MCF 10A (cell line): ENCODE measurements around the gene LSM12. TPM values are rescaled to one million over a fixed set of nuclear protein-coding genes. Genes with fewer than 3 reads are reported as not detected.

Experiments
- BruUV-seq: library from RNA; stranded (reverse); fragments of 400-500 nt; replicated peaks from 2 replicates; lab custom pipeline; 2021; lab: Mats Ljungman, UMichigan
- CTCF ChIA-PET: fragments of 300-600 bp; sonication (Branson Sonifier 250); formaldehyde crosslinking; extraction: SDS; loops from one replicate; lab custom pipeline; 2021; ENCODE audit warnings: antibody characterized with exemption, inconsistent platforms; lab: Yijun Ruan, JAX
- POLR2A ChIA-PET: fragments of 300-600, 350-650 bp; sonication (Branson Sonifier 250); formaldehyde crosslinking; extraction: SDS; loops from one replicate; lab custom pipeline; 2020; ENCODE audit warnings: antibody characterized with exemption, inconsistent platforms; lab: Yijun Ruan, JAX
- DNase-seq: peaks from one replicate; pipeline ENCODE4 v3.0.0-alpha.2; 2018; ENCODE audit not compliant: unreplicated experiment
- H3K27ac Mint-ChIP-seq: one replicate; pipeline ENCODE4 v1.8.0; 2022; ENCODE audit warnings: mild to moderate bottlenecking, low read depth, mixed read lengths; ENCODE audit not compliant: unreplicated experiment
- H3K27me3 Mint-ChIP-seq: one replicate; pipeline ENCODE4 v1.8.0; 2022; ENCODE audit warnings: mixed read lengths; ENCODE audit not compliant: insufficient read depth, unreplicated experiment
- H3K36me3 Mint-ChIP-seq: one replicate; pipeline ENCODE4 v1.8.0; 2022; ENCODE audit warnings: mild to moderate bottlenecking, moderate library complexity, mixed read lengths; ENCODE audit not compliant: insufficient read depth, unreplicated experiment
- H3K4me1 Mint-ChIP-seq: one replicate; pipeline ENCODE4 v1.8.0; 2022; ENCODE audit warnings: mixed read lengths; ENCODE audit not compliant: insufficient read depth, unreplicated experiment
- H3K4me3 Mint-ChIP-seq: one replicate; pipeline ENCODE4 v1.8.0; 2022; ENCODE audit warnings: mild to moderate bottlenecking, moderate library complexity, mixed read lengths; ENCODE audit not compliant: unreplicated experiment
- H3K9me3 Mint-ChIP-seq: one replicate; pipeline ENCODE4 v1.8.0; 2022; ENCODE audit warnings: mixed read lengths; ENCODE audit not compliant: unreplicated experiment
- intact Hi-C: fragments of 100-400 bp; cut with micrococcal nuclease; formaldehyde crosslinking; loops from 2 replicates; pipeline ENCODE4 v1.14.1; 2022
- total RNA-seq: library from RNA; stranded (reverse); gene quantifications from 2 replicates; pipeline ENCODE4 v1.2.3, GENCODE V29; 2022
- TF ChIP-seq, protein P1 (sequence below): fragments of 200-600 bp; IDR thresholded peaks from one replicate; pipeline ENCODE4 v1.8.0; 2022; ENCODE audit warnings: antibody characterized with exemption, mild to moderate bottlenecking; ENCODE audit not compliant: unreplicated experiment

The LSM12 gene
- total RNA-seq, 1 experiment from 2014 or later = 101 TPM

- no peak for DNase-seq
- peaks cover 50% of the 10 kb centered on the region for H3K36me3 Mint-ChIP-seq
Measured at GRCh38 chr17:44065668-44066203, 735 bp downstream of the LSM12 start.

DNA sequence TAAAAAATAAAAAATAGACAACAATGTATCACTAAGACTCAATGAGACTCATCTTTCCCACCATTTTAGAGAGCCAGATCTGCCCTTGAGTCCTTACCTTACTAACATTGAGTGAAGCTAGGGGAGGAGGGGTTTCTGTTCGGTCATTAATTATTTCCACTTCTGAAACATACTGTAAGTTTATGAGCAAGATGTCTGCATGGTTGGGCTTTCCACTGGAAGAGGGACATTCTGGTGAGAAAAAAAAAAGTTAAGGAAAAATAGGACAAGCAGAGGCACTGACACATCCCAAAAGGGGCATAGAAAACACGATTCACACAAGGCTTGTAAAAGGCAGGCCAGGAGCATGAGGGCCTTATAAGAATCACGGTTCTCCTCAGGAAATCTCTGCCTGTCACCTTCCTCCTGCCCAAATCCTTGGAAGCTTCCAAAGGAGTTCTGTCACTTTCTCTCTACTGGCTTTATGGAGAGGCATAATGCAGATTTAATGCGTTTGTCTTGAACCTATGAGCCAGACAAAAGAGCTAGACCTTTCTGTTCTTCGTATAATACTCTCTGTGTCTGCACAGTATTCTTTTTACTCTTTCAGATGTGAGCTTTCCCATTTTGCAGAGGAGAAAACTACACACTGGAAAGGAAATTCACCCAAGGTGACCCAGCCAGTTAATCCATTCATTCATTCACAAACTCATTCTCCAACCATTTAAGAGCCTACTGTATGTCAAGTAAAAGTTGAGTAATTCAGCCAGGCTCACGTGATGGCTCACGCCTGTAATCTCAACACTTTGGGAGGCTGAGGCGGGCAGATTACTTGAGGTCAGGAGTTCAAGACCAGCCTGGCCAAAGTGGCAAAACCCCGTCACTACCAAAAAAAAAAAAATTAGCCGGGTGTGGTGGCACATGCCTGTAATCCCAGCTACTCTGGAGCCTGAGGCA, 2.5 kb downstream of the LSM12 start:
- Mint-ChIP-seq H3K4me3 (peak overlapping the region; percentile 21), H3K27me3 (no peaks in the 10 kb centered on the region), H3K9me3 (no peaks in the 10 kb centered on the region), H3K4me1 (peaks cover 23% of the 10 kb centered on the region), H3K36me3 (peaks cover 61% of the 10 kb centered on the region), H3K27ac (peak overlapping the region; percentile 27)
- intact Hi-C loops = no loop called here
- TF ChIP-seq, protein P1, sequence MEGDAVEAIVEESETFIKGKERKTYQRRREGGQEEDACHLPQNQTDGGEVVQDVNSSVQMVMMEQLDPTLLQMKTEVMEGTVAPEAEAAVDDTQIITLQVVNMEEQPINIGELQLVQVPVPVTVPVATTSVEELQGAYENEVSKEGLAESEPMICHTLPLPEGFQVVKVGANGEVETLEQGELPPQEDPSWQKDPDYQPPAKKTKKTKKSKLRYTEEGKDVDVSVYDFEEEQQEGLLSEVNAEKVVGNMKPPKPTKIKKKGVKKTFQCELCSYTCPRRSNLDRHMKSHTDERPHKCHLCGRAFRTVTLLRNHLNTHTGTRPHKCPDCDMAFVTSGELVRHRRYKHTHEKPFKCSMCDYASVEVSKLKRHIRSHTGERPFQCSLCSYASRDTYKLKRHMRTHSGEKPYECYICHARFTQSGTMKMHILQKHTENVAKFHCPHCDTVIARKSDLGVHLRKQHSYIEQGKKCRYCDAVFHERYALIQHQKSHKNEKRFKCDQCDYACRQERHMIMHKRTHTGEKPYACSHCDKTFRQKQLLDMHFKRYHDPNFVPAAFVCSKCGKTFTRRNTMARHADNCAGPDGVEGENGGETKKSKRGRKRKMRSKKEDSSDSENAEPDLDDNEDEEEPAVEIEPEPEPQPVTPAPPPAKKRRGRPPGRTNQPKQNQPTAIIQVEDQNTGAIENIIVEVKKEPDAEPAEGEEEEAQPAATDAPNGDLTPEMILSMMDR = no peak
- BruUV-seq = TSS peak; percentile 11
- POLR2A ChIA-PET = interaction anchor here (1.2 kb wide), 1 partner anchor 91 kb away, joined by 3 read pairs; no protein-coding TSS in a partner anchor
- DNase-seq = no peak
- CTCF ChIA-PET = interaction anchor here (0.6 to 0.8 kb wide), 2 partner anchors 51 to 171 kb away, joined by 4 to 5 read pairs; no protein-coding TSS in a partner anchor

More at GRCh38 chr17:44065668-44066203, 735 bp downstream of the LSM12 start:
- H3K9me3 Mint-ChIP-seq = no peaks in the 10 kb centered on the region
- no peaks in the 10 kb centered on the region for H3K27me3 Mint-ChIP-seq
- intact Hi-C loops = no loop called here
- H3K4me3 Mint-ChIP-seq = peak overlapping the region; percentile 92
- peaks cover 30% of the 10 kb centered on the region for H3K4me1 Mint-ChIP-seq
- TF ChIP-seq, protein P1 = no peak
- CTCF ChIA-PET = interaction anchor here (0.7 kb wide), 1 partner anchor 101 kb away, joined by 3 read pairs; no protein-coding TSS in a partner anchor
- no TSS peak for BruUV-seq
- POLR2A ChIA-PET = interaction anchor here (0.6 to 2.9 kb wide), 18 partner anchors 10 to 623 kb away, joined by 3 to 23 read pairs (median 4); partner anchors contain the start of genes HDAC5, TMEM101 and TMUB2
- peak overlapping the region; percentile 89 for H3K27ac Mint-ChIP-seq

DNA sequence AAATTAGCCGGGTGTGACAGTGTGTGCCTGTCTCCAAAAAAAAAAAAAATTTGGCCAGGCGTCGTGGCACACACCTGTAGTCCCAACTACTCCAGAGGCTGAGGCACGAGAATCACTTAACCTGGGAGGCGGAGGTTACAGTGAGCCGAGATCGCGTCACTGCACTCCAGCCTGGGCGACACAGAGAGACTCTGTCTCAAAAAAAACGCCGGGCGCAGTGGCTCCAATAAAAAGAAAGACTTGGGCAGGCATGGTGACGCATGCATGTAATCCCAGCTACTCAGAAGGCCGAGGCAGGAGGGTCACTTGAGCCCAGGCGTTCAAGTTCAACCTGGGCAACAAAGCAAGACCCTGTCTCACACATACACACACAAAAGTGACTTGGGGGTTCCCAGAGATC, 3.6 kb downstream of the LSM12 start:
- DNase-seq = no peak
- ChIA-PET POLR2A (interaction anchor here (0.6 kb wide), 1 partner anchor 12 kb away, joined by 3 read pairs; no protein-coding TSS in a partner anchor), CTCF (interaction anchor here (0.7 kb wide), 1 partner anchor 131 kb away, joined by 3 read pairs; no protein-coding TSS in a partner anchor)
- H3K4me1 Mint-ChIP-seq = peaks cover 18% of the 10 kb centered on the region
- H3K27me3 Mint-ChIP-seq = no peaks in the 10 kb centered on the region
- no peak overlapping the region for H3K4me3 Mint-ChIP-seq
- no TSS peak for BruUV-seq
- no peaks in the 10 kb centered on the region for H3K9me3 Mint-ChIP-seq
- intact Hi-C loops = no loop called here
- H3K27ac Mint-ChIP-seq = peak overlapping the region; percentile 27
- TF ChIP-seq, protein P1 = no peak
- H3K36me3 Mint-ChIP-seq = peaks cover 72% of the 10 kb centered on the region
